Keratinocyte (primary cell): ENCODE measurements around the gene TBX20.

Experiments used
- CTCF ChIP-seq, 3 experiments: IDR thresholded peaks in 1 of 3; conservative IDR thresholded peaks in 1 of 3; optimal IDR thresholded peaks in 1 of 3; 2 replicates in 2 of 3; 3 replicates in 1 of 3; pipeline versions ENCODE3 to v1.5.1; 2011; ENCODE audit warnings: low read length in 3 of 3, mild to moderate bottlenecking in 3 of 3, moderate library complexity in 2 of 3, control low read depth in 1 of 3, inconsistent platforms in 1 of 3; ENCODE audit not compliant: insufficient read depth in 2 of 3; ENCODE audit errors: extremely low read depth in 1 of 3
- EZH2 ChIP-seq: IDR thresholded peaks from one replicate; pipeline ENCODE4 v1.6.1; 2012; ENCODE audit warnings: inconsistent platforms, mild to moderate bottlenecking, low read length, moderate library complexity

DNA sequence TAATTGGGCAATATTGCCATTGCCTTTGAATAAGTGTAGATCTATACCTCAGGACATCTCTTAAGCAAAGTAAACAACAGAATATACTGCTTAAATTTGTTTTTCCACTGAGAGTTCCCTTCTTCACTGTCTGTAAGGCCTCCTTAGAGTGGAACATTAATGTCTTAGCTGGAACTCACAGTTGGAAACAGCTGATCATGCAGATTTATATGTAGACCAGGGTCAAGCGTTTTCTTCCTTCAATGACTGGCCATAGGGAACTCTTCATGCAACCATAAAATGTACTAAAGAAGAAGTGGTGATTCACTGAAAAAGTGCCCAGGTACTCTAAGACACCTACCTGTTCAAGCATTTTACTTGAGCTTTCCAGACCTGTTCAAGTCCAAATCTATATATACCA lies 18.3 kb upstream of the TBX20 start:
- TF ChIP-seq CTCF (optimal IDR thresholded peaks at IDR 0.05 in 1 of 3, IDR thresholded peaks at IDR 0.05 in 1 of 3, conservative IDR thresholded peaks at IDR 0.05 in 1 of 3; ENCODE audit: extremely low read depth in 1 of 3, insufficient read depth in 2 of 3, low read length in 3 of 3) = no peak
- TF ChIP-seq EZH2 = no peak
